GM12891 (cell line): ENCODE data around the gene TRIM65.

ENCODE experiments used
- POLR2A ChIP-seq: IDR thresholded peaks from 2 replicates; pipeline ENCODE4 v1.6.1; 2011; ENCODE audit warnings: low read depth, low read length, control low read depth
- POLR2AphosphoS5 ChIP-seq: IDR thresholded peaks from 2 replicates; pipeline ENCODE4 v1.6.1; 2011; ENCODE audit warnings: low read depth, low read length, control low read depth
- POU2F2 ChIP-seq: IDR thresholded peaks from 2 replicates; pipeline ENCODE4 v1.6.1; 2011; ENCODE audit warnings: low read depth, mild to moderate bottlenecking, control low read depth, low read length, moderate library complexity
- TAF1 ChIP-seq: IDR thresholded peaks from 2 replicates; pipeline ENCODE4 v1.6.1; 2011; ENCODE audit warnings: low read depth, low read length, control low read depth

DNA sequence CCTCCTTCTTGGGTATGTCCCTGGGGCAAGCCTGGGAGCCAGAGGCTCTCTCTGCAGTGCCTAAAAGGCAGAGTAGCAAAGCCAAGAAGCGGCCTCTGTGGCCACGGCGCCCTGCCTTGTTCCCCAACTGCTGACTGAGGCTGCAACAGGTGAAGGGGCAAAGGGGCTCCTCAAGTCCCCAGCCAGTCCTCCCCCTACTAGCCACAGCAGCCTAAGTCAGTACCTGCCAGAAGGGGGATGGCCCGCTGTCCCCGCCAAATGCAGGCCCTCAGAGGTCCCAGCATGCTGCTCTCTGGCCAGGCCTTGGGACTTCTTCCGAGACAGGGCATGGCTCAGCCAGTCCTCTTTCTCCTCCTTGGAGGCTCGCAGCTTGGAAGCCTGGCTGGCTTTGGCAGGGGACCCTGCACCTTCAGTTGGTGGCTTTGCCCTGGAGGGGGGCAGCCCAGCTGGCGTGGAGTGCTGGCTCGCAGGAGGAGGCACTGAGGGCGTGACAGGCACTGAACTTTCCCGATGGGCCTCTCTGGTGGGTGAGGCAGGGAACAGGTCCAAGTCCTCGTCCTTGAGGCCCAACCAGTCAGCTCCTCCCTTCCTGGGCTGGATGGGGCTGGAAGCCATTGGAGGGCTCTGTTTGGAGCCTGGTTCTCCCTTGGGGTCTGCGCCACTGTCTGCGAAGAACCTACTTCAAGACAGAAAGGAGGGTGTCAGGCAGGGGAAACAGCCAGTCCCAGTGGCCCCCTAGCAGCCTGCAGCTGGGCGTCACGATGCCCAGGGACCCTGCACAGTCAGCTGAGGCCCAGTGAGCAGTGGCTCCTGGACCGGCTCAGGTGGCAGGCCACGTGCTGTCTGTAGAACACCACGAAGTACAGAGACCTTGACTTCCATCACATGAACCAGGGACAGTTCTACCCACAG lies 26.5 kb upstream of the TRIM65 start:
- TF ChIP-seq POLR2AphosphoS5 = no peak
- TF ChIP-seq TAF1 = no peak
- no peak for TF ChIP-seq POLR2A
- no peak for TF ChIP-seq POU2F2
